NCI-H146 (cell line): ENCODE measurements around the gene UTS2R.
"Not testable (repeated sequence)": the region's sequence is repeated elsewhere in the genome, so short reads cannot be mapped to it uniquely, and the experiment has no call there.

Source experiments
- DNase-seq: peaks from one replicate; lab custom pipeline; 2025; lab: John Stamatoyannopoulos, UW

UTS2R gene

DNA sequence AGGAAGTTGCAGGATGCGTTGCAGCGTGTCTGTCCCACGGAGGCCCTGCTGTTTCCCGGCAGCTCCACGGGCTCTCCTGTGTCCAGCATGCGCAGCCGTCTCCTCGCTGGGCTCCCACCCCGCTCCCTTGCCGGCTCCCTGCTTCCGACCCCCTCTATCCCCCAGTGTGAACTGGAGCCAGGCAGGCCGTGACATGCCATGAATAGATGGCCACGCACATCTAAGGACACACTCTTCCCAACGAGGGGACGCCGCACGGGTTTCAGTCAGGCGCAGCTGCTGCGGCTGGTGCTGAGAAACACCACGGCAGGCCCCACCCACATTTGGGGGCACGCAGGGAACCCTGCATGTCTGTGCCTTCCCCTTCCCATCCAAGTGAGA lies 37.4 kb downstream of the UTS2R start:
- DNase-seq: no peak

DNA sequence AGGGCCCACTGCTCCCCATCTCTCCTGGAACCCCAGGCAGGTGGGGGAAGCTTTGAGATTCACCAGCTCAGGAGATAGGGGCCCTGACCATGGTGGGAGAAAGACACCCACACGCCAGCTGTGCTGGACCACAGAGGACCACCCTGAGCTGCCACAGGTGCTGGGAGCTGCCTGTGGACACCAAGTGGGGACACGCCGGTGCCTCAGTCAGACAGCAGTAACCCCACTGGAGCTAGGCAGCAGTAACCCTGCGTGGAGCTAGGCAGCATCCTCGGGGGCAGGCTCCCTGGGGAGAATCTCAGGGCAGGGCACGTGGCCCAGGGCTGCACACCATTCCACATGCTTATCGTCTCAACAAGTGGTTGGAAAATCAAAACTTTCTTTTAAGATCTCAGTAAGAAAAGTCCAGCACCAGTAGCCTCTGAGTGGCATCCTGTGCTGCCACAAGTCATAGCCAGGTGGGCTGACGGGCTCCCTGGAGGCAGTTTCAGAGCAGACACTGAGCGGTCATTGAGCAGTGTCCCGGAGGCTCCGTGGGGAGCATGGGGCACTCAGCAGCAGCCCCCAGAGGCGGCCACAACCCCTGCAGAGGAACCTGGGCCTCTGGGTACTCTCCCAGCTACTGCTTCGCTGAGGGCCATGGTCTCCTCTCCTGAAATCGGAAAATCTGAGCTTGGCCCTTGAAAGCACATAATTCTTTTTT lies 38.6 kb downstream of the UTS2R start:
- DNase-seq: no peak

DNA sequence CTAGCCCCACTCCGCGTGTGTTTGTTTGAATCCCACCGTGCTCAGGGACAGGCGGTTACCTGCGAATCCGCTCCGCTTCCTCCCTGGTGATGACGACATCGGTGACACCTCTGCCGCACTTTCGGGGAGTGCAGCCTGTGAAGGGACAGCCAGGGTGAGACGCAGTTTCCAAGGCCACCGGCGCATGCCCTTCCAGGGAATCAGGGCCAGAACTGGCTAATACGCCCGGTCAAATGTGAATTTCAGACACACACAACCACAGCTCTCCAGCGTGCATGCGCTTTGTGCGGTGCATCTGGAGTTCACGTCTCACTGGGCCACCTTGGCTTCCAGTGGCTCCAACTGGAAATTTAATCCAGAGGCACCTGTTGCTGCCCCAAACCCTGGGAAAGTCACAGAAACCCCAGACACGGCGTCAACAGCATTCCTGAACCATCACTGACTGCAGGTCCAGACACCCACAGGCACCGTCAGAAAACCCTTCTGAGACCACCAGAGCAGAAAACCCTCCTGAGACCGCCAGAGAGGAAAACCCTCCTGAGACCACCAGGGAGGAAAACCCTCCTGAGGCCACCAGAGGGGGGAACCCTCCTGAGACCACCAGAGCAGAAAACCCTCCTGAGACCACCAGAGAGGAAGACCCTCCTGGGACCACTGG lies 40.0 kb downstream of the UTS2R start:
- DNase-seq: no peak

DNA sequence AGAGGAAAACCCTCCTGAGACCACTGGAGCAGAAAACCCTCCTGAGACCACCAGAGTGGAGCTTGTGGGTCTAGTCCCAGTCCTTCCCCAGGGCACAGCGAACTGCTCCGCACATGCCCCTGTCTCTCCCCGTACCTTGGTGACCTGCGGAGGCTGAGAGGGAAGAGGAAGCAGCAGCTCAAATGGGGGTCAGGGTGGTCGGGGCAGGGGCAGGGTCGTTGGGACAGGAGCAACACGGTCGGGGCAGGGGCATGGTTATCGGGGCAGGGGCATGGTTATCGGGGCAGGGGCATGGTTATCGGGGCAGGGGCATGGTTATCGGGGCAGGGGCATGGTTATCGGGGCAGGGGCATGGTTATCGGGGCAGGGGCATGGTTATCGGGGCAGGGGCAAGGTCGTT lies 40.5 kb downstream of the UTS2R start:
- not testable (repeated sequence) for DNase-seq

DNA sequence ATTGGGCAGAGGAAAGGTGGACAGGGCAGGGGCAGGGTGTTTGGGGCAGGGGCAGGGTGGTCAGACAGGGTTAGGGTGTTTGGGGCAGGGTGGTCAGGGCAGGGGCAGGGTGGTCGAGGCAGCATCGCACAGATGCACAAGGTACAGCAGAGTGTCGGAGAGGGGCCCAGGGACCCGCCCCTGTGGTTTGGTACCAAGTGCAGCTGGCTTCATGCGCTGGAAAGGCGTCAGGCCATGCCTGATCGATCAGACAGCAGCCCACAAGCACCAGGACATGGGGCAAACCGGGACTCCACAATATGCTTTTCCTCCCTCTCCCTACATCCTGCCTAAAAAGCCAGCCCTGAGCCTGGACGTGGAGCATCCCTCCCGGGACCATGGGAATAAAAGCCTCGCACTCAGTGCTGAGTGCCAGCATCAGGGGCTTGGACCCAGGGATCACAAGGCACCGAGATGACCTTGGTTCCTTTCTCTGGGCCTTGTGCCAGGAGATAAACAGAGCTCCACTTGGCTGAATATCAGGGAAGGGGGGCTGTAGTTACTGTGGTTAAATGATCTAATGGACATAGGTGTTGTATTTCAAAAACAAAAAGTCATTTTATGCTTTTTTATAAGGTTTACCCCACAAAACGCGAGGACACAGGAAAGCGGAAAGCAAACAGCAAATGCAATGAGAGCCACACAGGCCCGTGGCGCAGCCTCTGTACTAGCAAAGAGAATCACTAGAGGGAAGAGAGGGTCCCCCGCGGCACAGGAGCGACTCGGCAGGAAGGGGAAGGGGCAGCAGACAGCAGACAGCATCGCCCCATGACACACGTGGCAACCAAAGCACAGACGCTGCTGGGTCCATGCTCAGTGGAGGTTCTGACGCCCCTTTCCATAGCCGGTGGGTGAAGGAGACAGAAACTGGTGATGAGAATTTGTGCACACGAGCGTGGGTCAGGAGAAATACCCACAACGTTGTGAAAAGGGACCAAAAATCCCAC lies 41.3 kb downstream of the UTS2R start:
- no peak for DNase-seq

DNA sequence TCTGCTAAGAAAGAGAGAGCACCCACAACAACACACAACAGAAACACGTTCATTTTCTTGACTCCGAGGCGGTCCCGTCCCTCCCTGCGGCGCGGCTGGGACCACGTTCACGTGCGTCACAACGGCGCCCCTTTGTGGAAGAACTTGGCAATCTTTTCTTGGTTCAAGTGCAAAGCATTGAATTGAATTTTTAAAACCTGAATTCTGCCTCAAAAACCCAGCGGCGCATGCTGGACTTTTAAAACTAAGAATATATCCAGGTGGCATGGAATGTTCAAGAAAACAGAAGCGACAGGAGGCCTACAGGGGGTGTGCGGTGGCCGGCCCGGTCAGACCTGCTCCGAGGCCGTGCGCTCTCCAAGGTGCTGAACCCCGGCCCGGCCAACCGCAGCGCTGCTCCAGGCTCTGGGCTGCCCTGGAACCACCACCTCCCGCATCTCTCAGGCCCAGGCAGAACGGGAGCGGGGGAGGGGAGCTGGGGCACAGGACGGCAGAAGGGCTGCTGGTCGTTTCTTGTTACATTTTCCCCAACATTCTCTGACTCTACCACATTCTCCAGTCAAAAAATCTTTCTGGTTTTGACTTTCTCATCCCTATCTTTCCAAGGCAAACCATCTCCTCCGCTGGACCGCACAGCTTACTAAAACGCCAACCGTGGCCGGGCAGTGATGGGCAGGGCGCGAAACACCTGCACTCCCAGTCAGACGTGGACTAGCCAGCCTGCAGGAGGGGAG lies 43.1 kb downstream of the UTS2R start:
- DNase-seq: no peak

DNA sequence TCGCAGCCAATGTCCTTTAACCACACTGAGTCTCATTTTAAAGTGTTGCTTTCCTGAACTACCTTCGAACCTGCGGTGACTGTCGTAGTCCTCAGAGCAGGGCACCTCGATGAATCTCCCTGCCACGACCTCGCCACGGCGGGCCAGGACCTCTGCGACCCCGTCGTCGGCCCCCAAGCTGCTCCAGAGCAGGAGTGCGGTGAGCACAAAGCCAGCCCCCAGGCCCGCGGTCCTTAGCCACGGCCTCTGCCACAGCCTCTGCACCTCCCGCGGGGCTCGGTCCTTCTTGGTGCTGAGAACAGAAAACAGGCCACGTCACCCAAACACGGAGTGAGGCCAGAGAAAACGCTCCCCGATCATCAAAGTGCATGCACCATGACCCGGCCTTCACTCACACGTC lies 43.8 kb downstream of the UTS2R start:
- DNase-seq: no peak

DNA sequence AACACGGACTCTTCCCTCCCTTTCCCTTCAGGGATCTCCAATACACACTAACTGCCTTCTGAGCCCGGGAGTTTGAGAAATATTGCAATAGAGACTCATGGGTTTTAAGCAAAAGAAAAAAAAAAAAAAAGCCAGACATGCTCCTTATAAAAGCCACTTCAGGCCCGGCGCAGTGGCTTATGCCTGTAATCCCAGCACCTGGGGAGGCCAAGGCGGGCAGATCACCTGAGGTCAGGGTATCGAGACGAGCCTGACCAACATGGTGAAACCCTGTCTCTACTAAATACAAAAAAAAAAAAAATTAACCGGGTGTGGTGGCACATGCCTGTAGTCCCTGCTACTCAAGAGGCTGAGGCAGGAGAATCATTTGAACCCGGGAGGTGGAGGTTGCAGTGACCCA lies 44.2 kb downstream of the UTS2R start:
- DNase-seq: no peak

DNA sequence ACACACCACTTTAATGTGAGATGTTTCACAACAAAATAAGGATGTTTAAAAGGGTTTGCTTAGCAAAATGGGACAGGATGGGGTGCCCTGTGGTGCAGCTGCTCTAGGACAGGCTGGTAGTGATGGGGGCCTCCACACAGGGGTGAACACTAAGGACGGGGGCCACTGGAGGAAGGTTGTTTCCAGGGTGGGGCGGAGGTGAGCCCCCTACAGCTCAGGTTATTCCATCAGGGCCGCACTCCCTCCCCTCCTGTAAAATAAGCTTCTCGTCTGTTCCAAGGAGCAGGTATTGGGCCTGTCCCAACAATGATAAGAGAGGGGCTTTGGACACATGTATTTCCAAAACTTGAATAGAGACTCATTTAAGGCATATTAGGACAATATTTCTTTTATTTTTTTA lies 44.7 kb downstream of the UTS2R start:
- DNase-seq: no peak

DNA sequence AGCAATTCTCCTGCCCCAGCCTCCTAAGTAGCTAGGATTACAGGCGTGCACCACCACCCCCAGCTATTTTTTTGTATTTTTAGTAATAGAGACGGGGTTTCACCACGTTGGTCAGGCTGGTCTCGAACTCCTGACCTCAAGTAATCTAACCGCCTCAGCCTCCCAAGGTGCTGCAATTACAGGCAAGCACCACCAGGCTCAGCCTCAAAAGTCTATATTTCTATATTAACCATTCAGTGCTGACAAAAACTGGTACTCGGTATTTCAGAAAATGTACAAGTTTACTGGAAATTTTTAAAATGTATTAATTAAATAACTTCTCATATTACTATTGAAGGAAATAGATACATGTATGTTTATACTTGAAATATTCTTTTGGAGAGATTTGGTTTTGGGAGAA lies 45.2 kb downstream of the UTS2R start:
- DNase-seq: no peak

DNA sequence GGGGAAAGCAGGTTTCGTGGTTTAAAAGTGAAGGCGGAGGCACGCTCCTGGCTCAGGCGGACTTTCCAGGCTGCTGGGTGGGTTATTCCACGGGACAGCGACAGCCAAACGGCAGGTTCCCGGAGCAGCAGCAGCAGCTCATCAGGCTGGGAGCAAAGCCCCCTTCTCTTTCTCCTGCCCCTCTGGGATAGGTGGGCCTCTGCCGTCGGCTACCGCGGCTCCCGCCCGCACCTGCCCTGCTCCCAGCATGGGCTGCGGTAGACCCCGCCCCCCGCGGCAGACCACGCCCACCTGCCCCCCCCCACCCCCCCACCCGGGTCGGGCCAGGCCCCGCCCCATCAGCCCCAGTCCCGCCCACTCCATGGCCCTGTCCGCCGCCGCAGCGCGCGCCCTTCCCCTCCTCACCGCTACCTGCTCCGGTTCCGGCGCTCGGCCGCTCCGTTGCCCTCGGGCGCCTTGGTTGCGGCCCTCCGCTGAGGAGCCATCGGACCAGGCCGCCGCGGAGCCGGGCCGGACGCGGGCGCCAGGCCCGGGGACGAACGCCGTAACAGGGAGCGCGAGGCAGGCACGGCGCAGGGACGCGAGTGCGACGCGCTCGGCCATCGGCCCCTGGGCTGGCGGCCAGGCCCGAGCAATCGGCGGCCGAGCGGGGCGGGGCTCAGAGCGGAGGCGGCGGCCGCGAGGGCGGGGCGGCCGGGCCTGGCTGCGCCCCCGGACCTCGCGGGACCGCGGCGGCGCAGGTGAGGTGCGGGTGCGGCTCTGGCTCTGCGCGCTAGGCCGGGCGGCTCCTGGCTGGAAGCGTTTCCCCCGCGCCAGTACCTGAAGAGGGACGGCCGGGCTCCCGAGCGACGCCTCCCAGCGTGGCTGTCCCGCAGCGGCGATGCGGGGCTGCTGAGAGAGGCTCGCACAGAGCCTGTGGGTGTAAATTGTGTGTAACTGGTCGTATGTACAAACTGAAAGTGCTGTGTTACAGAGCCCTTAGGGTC lies 46.7 kb downstream of the UTS2R start, which contains the start of the genes HEXD and OGFOD3:
TSS of gene HEXD (plus strand) at position 347 of the 986 bp plus-strand sequence. CDS start 1,453 bp downstream, outside the sequence.
TSS of gene OGFOD3 (minus strand) at position 586 of the 986 bp plus-strand sequence. CDS start at position 485, 101 bp downstream.
- peak; percentile 87 for DNase-seq

DNA sequence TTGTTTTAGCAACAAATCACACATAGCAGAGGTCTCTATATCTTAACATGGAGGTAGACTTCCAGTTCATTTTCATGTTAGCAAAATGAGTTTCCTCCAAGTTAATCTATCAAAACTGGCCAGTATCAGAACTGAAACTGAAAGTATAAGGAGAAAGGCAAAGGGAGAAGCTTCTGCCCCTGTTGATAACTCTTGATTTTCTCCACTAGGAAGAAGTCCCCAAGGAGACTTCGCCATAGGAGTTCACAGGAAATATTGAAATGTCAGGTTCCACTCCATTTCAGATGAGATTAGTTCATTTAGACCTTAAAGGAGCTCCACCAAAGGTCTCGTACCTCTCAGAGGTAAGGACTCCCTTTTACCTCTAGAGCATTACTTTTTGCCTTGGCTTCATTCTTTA lies 48.0 kb downstream of the UTS2R start:
- no peak for DNase-seq

DNA sequence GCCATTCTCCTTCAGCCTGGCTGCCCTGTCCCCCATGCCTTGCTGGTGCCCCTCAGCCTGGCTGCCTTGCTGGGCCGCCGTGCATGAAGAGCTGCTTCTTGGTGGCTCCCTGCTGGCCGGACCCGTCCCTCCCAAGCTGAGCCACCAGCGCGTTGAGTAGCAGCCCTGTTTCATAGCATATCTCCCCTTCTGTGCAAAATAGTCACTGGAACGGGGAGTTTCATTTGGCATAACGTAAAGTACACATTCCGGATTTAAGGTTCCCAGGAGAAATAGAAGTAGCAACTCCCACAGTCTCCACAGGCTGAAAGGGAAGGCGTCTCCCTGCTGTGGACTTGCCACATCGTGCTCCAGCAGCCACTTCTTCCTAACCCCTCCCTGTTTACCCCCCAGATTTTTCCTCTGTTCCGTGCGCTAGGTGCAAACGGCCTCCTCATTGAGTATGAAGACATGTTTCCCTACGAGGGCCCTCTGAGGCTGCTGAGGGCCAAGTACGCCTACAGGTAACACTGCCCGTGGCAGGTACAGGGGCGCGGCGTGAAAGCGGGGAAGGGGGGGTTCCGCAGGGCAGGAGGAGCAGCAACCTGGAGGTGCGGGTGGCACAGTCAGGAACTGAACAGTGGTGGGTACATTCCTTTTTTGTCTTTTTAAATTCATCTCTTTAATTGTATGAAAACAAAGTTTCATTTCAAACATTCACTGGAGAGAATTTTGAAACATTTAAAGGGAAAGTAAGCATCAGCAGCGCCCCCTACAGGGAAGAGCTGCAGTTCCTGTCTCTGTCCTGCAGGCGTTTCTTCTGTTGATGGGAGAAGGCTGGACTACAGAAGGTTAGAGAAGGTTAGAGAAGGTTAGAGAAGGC lies 52.7 kb downstream of the UTS2R start:
- peak; percentile 54 for DNase-seq

DNA sequence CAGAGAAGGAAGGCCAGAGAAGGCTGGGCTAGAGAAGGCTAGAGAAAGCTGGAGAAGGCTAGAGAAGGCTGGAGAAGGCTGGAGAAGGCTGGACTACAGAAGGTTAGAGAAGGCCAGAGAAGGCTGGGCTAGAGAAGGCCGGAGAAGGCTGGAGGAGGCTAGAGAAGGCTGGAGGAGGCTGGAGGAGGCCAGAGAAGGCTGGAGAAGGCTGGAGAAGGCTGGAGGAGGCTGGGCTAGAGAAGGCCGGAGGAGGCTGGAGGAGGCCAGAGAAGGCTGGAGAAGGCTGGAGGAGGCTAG lies 53.2 kb downstream of the UTS2R start:
- DNase-seq: no peak
